ENCODE measurements around the gene MRPL17. TPM values are rescaled to one million over a fixed set of nuclear protein-coding genes. Genes with fewer than 3 reads are reported as not detected.

Gene MRPL17
- total and polyA plus RNA-seq, 4 donors: 14.0 to 21.8 (median 19.0) TPM

DNA sequence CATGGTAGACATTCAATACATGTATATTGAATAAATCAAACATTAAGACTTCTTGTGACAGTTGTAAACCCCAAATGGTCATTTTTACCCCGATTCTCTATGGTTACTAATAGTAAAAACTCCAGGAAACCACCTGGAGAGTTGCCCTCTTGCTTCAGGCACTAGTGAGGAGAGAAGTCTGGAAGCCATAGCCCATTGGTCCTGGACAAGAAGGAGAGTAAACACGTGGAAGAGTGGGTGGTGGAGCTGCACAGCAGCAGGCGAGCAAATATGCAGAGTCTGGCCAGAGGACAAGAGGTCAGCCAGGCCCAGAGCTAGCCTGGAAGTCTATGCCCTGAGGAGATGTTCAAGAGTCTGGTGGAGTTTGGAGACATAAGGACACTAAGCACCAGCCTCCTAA is 45.3 kb downstream of the MRPL17 start:
- WGBS: 18% methylated on average over 3 of the region's 3 CpGs
- DNase-seq (ENCODE audit: low spot score): no peak
- H3K9ac ChIP-seq (ENCODE audit: low read depth in 1 of 2, low read length in 2 of 2): no peak overlapping the region

More for the DNA sequence above, 45.3 kb downstream of the MRPL17 start:
- Histone ChIP-seq H3K36me3 (ENCODE audit: control insufficient read depth in 4 of 4, insufficient read depth in 3 of 4, low read depth in 1 of 4, low read length in 3 of 4) (no peaks in the 10 kb centered on the region), H3K4me1 (ENCODE audit: control insufficient read depth in 4 of 4, insufficient read depth in 4 of 4, low read length in 3 of 4) (peaks cover 3 to 42% (median 27%) of the 10 kb centered on the region in 4 donors), H3K27ac (ENCODE audit: low read depth in 1 of 2, low read length in 2 of 2) (peak overlapping the region; percentile 7 to 16), H3K9me3 (ENCODE audit: control insufficient read depth in 4 of 4, low read length in 3 of 4) (no peaks in the 10 kb centered on the region), H3K4me3 (ENCODE audit: low read depth in 1 of 3, low read length in 3 of 3) (no peak overlapping the region), H3K27me3 (ENCODE audit: control insufficient read depth in 4 of 4, insufficient read depth in 4 of 4, low read length in 3 of 4) (no peaks in the 10 kb centered on the region)
- TF ChIP-seq RAD21 (IDR thresholded peaks at IDR 0.05): no peak
- TF ChIP-seq EGR1 (IDR thresholded peaks at IDR 0.05; ENCODE audit: low read depth in 2 of 2): peak; percentile 76 to 80
- TF ChIP-seq ZBTB33 (IDR thresholded peaks at IDR 0.05): no peak
- TF ChIP-seq FOXA2 (IDR thresholded peaks at IDR 0.05): peak; percentile 31
- peak; percentile 67 for TF ChIP-seq YY1 (IDR thresholded peaks at IDR 0.05)
- no peak for TF ChIP-seq GABPA (IDR thresholded peaks at IDR 0.05 in 1 of 2, conservative IDR thresholded peaks at IDR 0.05 in 1 of 2)
- peak; percentile 55 for TF ChIP-seq SP1 (IDR thresholded peaks at IDR 0.05)
- no peak for TF ChIP-seq TAF1 (conservative IDR thresholded peaks at IDR 0.05)
- TF ChIP-seq HNF4G (IDR thresholded peaks at IDR 0.05): no peak
- TF ChIP-seq JUND (IDR thresholded peaks at IDR 0.05): peak in 1 of 2 donors; percentile 51
- peak; percentile 75 for TF ChIP-seq NR2F2 (IDR thresholded peaks at IDR 0.05)
- TF ChIP-seq FOXA1 (IDR thresholded peaks at IDR 0.05): peak; percentile 45
- no peak for TF ChIP-seq ATF3 (IDR thresholded peaks at IDR 0.05)
- no peak for TF ChIP-seq CTCF (IDR thresholded peaks at IDR 0.05; ENCODE audit: low read depth, low read length, missing input control)
- TF ChIP-seq, protein P1, sequence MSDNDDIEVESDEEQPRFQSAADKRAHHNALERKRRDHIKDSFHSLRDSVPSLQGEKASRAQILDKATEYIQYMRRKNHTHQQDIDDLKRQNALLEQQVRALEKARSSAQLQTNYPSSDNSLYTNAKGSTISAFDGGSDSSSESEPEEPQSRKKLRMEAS (IDR thresholded peaks at IDR 0.05): peak; percentile 60
- peak; percentile 75 to 79 for TF ChIP-seq HNF4A (conservative IDR thresholded peaks at IDR 0.05)
- TF ChIP-seq REST (IDR thresholded peaks at IDR 0.05): no peak
- TF ChIP-seq RXRA (IDR thresholded peaks at IDR 0.05): peak; percentile 57 to 67

Data from liver (tissue), 9 donors.